Suppressor macrophage treated with lipopolysaccharide for 1 hour (primary cell): ENCODE measurements around the gene GLOD5.

Experiments
- DNase-seq, 3 donors: peaks; one replicate each; pipeline ENCODE4 v3.0.0-alpha.2; 2020 to 2022

Gene GLOD5

GRCh38 chrX:48761674-48762471 lies at the start of gene GLOD5:
Gene GLOD5, plus strand, starts transcription at chrX:48761747. Its CDS starts 44 bp downstream, at chrX:48761791.
- DNase-seq, result peak in 1 of 3 donors; percentile 1

GRCh38 chrX:48711929-48712505 lies 49.5 kb upstream of the GLOD5 start:
- DNase-seq, result no peak

- no peak for DNase-seq
These were observed 47.7 kb upstream of the GLOD5 start for GRCh38 chrX:48713847-48714246.

- DNase-seq, result no peak
These were observed 47.0 kb upstream of the GLOD5 start for GRCh38 chrX:48714573-48714972.

- DNase-seq, result no peak
These were observed 46.5 kb upstream of the GLOD5 start for GRCh38 chrX:48715072-48715471.

- DNase-seq, result no peak
These were observed 45.6 kb upstream of the GLOD5 start for GRCh38 chrX:48715876-48716502.

GRCh38 chrX:48719958-48720357 lies 41.6 kb upstream of the GLOD5 start:
- no peak for DNase-seq

GRCh38 chrX:48720577-48721250 lies 40.8 kb upstream of the GLOD5 start:
- no peak for DNase-seq

GRCh38 chrX:48721916-48722315 lies 39.6 kb upstream of the GLOD5 start:
- no peak for DNase-seq

- no peak for DNase-seq
These were observed 35.0 kb upstream of the GLOD5 start for GRCh38 chrX:48726596-48726995.

GRCh38 chrX:48728653-48729052 lies 32.9 kb upstream of the GLOD5 start:
- no peak for DNase-seq

- DNase-seq, result no peak
These were observed 25.2 kb upstream of the GLOD5 start for GRCh38 chrX:48736303-48736702.

- no peak for DNase-seq
These were observed 24.7 kb upstream of the GLOD5 start for GRCh38 chrX:48736878-48737212.

- DNase-seq, result peak; percentile 92 to 95 (median 94)
These were observed 24.2 kb upstream of the GLOD5 start for GRCh38 chrX:48737213-48737938.

- DNase-seq, result peak in 1 of 3 donors; percentile 0
These were observed 23.6 kb upstream of the GLOD5 start for GRCh38 chrX:48737940-48738339.

GRCh38 chrX:48741834-48742233 lies 19.7 kb upstream of the GLOD5 start:
- DNase-seq, result no peak

GRCh38 chrX:48745222-48745621 lies 16.3 kb upstream of the GLOD5 start:
- DNase-seq, result no peak

GRCh38 chrX:48747415-48748016 lies 14.0 kb upstream of the GLOD5 start:
- DNase-seq, result no peak

GRCh38 chrX:48749182-48749581 lies 12.4 kb upstream of the GLOD5 start:
- DNase-seq, result no peak

- DNase-seq, result peak in 1 of 3 donors; percentile 19
These were observed 10.2 kb upstream of the GLOD5 start for GRCh38 chrX:48751343-48751742.

GRCh38 chrX:48752498-48752897 lies 9.0 kb upstream of the GLOD5 start:
- peak in 2 of 3 donors; percentile 15 to 19 for DNase-seq

- DNase-seq, result peak in 1 of 3 donors; percentile 0
These were observed 7.8 kb upstream of the GLOD5 start for GRCh38 chrX:48753708-48754228.
